H9 (cell line): Measurements from ENCODE around the gene CFAP77. TPM values are rescaled to one million over a fixed set of nuclear protein-coding genes. Genes with fewer than 3 reads are reported as not detected.

Experiments
- DNase-seq: peaks from one replicate; pipeline ENCODE4 v3.0.0-alpha.2; 2017
- H2AFZ ChIP-seq: one replicate; pipeline ENCODE4 v1.6.1; 2013; ENCODE audit warnings: mild to moderate bottlenecking, low read length, control low read depth, moderate library complexity
- H2AK5ac ChIP-seq: 2 replicates; pipeline ENCODE4 v1.6.1; 2013; ENCODE audit warnings: low read length, control low read depth, mixed read lengths; ENCODE audit not compliant: insufficient read length
- H2BK120ac ChIP-seq: one replicate; pipeline ENCODE4 v1.6.1; 2013; ENCODE audit warnings: low read depth, mild to moderate bottlenecking, low read length, control low read depth, inconsistent platforms; ENCODE audit not compliant: poor library complexity, severe bottlenecking
- H2BK12ac ChIP-seq: 2 replicates; pipeline ENCODE4 v1.6.1; 2013; ENCODE audit warnings: low read length, control low read depth, mixed read lengths, low read depth; ENCODE audit not compliant: insufficient read length
- H2BK15ac ChIP-seq: 2 replicates; pipeline ENCODE4 v1.6.1; 2013; ENCODE audit warnings: low read depth, low read length, control low read depth
- H2BK20ac ChIP-seq: one replicate; pipeline ENCODE4 v1.6.1; 2013; ENCODE audit warnings: low read depth, mild to moderate bottlenecking, low read length, control low read depth, inconsistent platforms; ENCODE audit not compliant: poor library complexity, severe bottlenecking
- H2BK5ac ChIP-seq: 2 replicates; pipeline ENCODE4 v1.6.1; 2013; ENCODE audit warnings: low read length, control low read depth, mixed read lengths; ENCODE audit not compliant: insufficient read length
- H3K14ac ChIP-seq: 2 replicates; pipeline ENCODE4 v1.6.1; 2013; ENCODE audit warnings: low read length, control low read depth; ENCODE audit not compliant: insufficient read depth
- H3K18ac ChIP-seq: 2 replicates; pipeline ENCODE4 v1.6.1; 2013; ENCODE audit warnings: low read depth, mild to moderate bottlenecking, mixed read lengths, low read length, control low read depth; ENCODE audit not compliant: insufficient read length
- H3K23ac ChIP-seq: 2 replicates; pipeline ENCODE4 v1.6.1; 2013; ENCODE audit warnings: low read length, control low read depth, mixed read lengths, low read depth; ENCODE audit not compliant: insufficient read length
- H3K23me2 ChIP-seq: 2 replicates; pipeline ENCODE4 v1.6.1; 2013; ENCODE audit warnings: low read depth, mild to moderate bottlenecking, mixed read lengths, low read length, control low read depth; ENCODE audit not compliant: insufficient read length, poor library complexity, severe bottlenecking
- H3K27ac ChIP-seq: 2 replicates; pipeline ENCODE4 v1.5.1; 2013; ENCODE audit warnings: low read length, control low read depth, mixed read lengths, low read depth; ENCODE audit not compliant: insufficient read length
- H3K27me3 ChIP-seq: 2 replicates; pipeline ENCODE4 v1.6.1; 2013; ENCODE audit warnings: low read length, control low read depth, inconsistent platforms; ENCODE audit not compliant: insufficient read depth
- H3K4ac ChIP-seq: 2 replicates; pipeline ENCODE4 v1.6.1; 2013; ENCODE audit warnings: low read depth, mild to moderate bottlenecking, control low read depth, inconsistent platforms, low read length, moderate library complexity
- H3K4me1 ChIP-seq: 2 replicates; pipeline ENCODE4 v1.6.1; 2013; ENCODE audit warnings: low read length, control low read depth, inconsistent platforms; ENCODE audit not compliant: insufficient read depth
- H3K4me2 ChIP-seq: 2 replicates; pipeline ENCODE4 v1.6.1; 2013; ENCODE audit warnings: low read length, control low read depth, mixed read lengths; ENCODE audit not compliant: insufficient read length, insufficient read depth
- H3K56ac ChIP-seq: 2 replicates; pipeline ENCODE4 v1.6.1; 2013; ENCODE audit warnings: low read depth, mild to moderate bottlenecking, mixed read lengths, low read length, control low read depth; ENCODE audit not compliant: insufficient read length
- H3K79me1 ChIP-seq: 2 replicates; pipeline ENCODE4 v1.6.1; 2013; ENCODE audit warnings: low read depth, mild to moderate bottlenecking, moderate library complexity, low read length, control low read depth, inconsistent platforms; ENCODE audit not compliant: insufficient read depth, poor library complexity, severe bottlenecking
- H3K79me2 ChIP-seq: 2 replicates; pipeline ENCODE4 v1.6.1; 2013; ENCODE audit warnings: low read length, control low read depth, inconsistent platforms; ENCODE audit not compliant: insufficient read depth
- H3K9ac ChIP-seq: 2 replicates; pipeline ENCODE4 v1.6.1; 2013; ENCODE audit warnings: low read length, control low read depth, mixed read lengths; ENCODE audit not compliant: insufficient read length; ENCODE audit errors: extremely low read depth
- H3K9me3 ChIP-seq: one replicate; pipeline ENCODE4 v1.6.1; 2013; ENCODE audit warnings: low read depth, low read length, inconsistent platforms; ENCODE audit not compliant: control insufficient read depth
- H3T11ph ChIP-seq: one replicate; pipeline ENCODE4 v1.6.1; 2013; ENCODE audit warnings: mild to moderate bottlenecking, low read length, control low read depth, inconsistent platforms
- H4K20me1 ChIP-seq: one replicate; pipeline ENCODE4 v1.6.1; 2013; ENCODE audit not compliant: control insufficient read depth, insufficient read length, insufficient read depth
- H4K5ac ChIP-seq: 2 replicates; pipeline ENCODE4 v1.6.1; 2013; ENCODE audit warnings: low read depth, mild to moderate bottlenecking, mixed read lengths, low read length, control low read depth; ENCODE audit not compliant: insufficient read length
- H4K8ac ChIP-seq: replicated peaks from 2 replicates; pipeline ENCODE4 v1.6.1; 2013; ENCODE audit warnings: low read length, control low read depth, mixed read lengths, low read depth; ENCODE audit not compliant: insufficient read length
- H4K91ac ChIP-seq: 2 replicates; pipeline ENCODE4 v1.6.1; 2013; ENCODE audit warnings: low read depth, mild to moderate bottlenecking, moderate library complexity, mixed read lengths, low read length, control low read depth; ENCODE audit not compliant: insufficient read length
- H3K27ac Mint-ChIP-seq, 3 experiments: 2 replicates in 2 of 3; 3 replicates in 1 of 3; pipeline ENCODE4 v1.8.0; 2020 to 2021; ENCODE audit warnings: mixed read lengths in 3 of 3, mild to moderate bottlenecking in 1 of 3, moderate library complexity in 1 of 3
- H3K27me3 Mint-ChIP-seq: 2 replicates; pipeline ENCODE4 v1.8.0; 2021; ENCODE audit warnings: low read depth, mild to moderate bottlenecking, moderate library complexity, mixed read lengths
- H3K36me3 Mint-ChIP-seq, 3 experiments: 2 replicates in 2 of 3; 3 replicates in 1 of 3; pipeline ENCODE4 v1.8.0; 2020 to 2021; ENCODE audit warnings: low read depth in 3 of 3, mixed read lengths in 3 of 3; ENCODE audit not compliant: insufficient read depth in 1 of 3
- H3K4me1 Mint-ChIP-seq, 2 experiments: 2 replicates each; pipeline ENCODE4 v1.8.0; 2020; ENCODE audit warnings: mixed read lengths in 2 of 2
- H3K4me3 Mint-ChIP-seq, 2 experiments: 2 replicates in 1 of 2; 3 replicates in 1 of 2; pipeline ENCODE4 v1.8.0; 2020 to 2021; ENCODE audit warnings: mild to moderate bottlenecking in 2 of 2, mixed read lengths in 2 of 2, moderate library complexity in 1 of 2
- H3K9me3 Mint-ChIP-seq, 2 experiments: 2 replicates in 1 of 2; 3 replicates in 1 of 2; pipeline ENCODE4 v1.8.0; 2020; ENCODE audit warnings: mild to moderate bottlenecking in 2 of 2, mixed read lengths in 2 of 2, moderate library complexity in 1 of 2
- WGBS: extraction: QIAGEN DNeasy Blood & Tissue Kit; methylation state at CpG from one replicate; pipeline ENCODE4 v1.1.7; 2013; ENCODE audit warnings: missing lambda C conversion rate, low lambda C conversion rate, mixed read lengths; ENCODE audit not compliant: insufficient read length; ENCODE audit errors: extremely low coverage; 5-methylcytosine and 5-hydroxymethylcytosine counted together
- total RNA-seq: library from RNA; stranded (reverse); gene quantifications from 2 replicates; pipeline ENCODE4 v1.2.1, GENCODE V29; 2021
- TF ChIP-seq, protein P1 (sequence below): fragments of 200-600 bp; sonication (generic); conservative IDR thresholded peaks from 3 replicates; pipeline ENCODE4 v1.8.0; 2021; ENCODE audit warnings: antibody characterized with exemption, mild to moderate bottlenecking

The CFAP77 gene
- total RNA-seq, 1 experiment from 2014 or later: 0.72 TPM

DNA sequence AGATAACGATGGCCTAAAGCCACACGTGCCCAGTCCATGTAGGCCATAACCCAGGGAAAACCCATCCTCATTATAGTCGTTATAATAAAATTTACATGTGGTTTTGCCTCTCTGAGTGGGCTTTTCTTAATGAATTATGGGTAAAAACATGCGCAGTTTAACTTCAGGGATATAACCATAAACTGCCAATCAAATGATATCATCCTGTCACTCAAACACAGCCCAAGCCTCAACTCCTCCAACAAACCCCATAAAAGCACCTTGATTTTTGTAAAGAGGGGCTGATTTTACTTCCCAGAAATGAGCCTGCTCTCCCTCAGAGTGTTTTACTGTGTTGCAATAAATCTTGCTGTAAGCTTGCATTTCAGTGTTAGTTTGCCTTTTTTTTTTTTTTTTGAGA is 39.4 kb upstream of the CFAP77 start:
- H3K4me1 ChIP-seq: no peaks in the 10 kb centered on the region
- no peak overlapping the region for H4K91ac ChIP-seq
- H2BK12ac ChIP-seq: no peak overlapping the region
- no peaks in the 10 kb centered on the region for H4K20me1 ChIP-seq
- H2BK5ac ChIP-seq: no peak overlapping the region
- H3K4ac ChIP-seq: no peak overlapping the region
- Mint-ChIP-seq H3K9me3 (no peaks in the 10 kb centered on the region), H3K27me3 (no peaks in the 10 kb centered on the region; the same call in 1 of the 2 replicates), H3K4me3 (no peak overlapping the region), H3K36me3 (no peaks in the 10 kb centered on the region), H3K27ac (no peak overlapping the region), H3K4me1 (peaks cover 2 to 3% of the 10 kb centered on the region in 2 experiments; a peak in 2 of 4 replicates)
- H2BK120ac ChIP-seq: no peak overlapping the region
- H3K56ac ChIP-seq: no peak overlapping the region
- no peak overlapping the region for H2AK5ac ChIP-seq
- no peak for DNase-seq
- no peak overlapping the region for H2BK15ac ChIP-seq
- no peaks in the 10 kb centered on the region for H3K23me2 ChIP-seq
- H3T11ph ChIP-seq: no peak overlapping the region
- no peak overlapping the region for H3K14ac ChIP-seq
- no peak overlapping the region for H4K8ac ChIP-seq
- no peaks in the 10 kb centered on the region for H3K9me3 ChIP-seq
- no peaks in the 10 kb centered on the region for H3K27me3 ChIP-seq
- WGBS: no CpG with 5 or more reads among the region's 4 CpGs
- no peak overlapping the region for H2BK20ac ChIP-seq
- H3K79me1 ChIP-seq: no peaks in the 10 kb centered on the region
- no peak overlapping the region for H3K4me2 ChIP-seq
- H3K18ac ChIP-seq: no peak overlapping the region
- no peak overlapping the region for H3K23ac ChIP-seq
- H4K5ac ChIP-seq: no peak overlapping the region
- TF ChIP-seq, protein P1, sequence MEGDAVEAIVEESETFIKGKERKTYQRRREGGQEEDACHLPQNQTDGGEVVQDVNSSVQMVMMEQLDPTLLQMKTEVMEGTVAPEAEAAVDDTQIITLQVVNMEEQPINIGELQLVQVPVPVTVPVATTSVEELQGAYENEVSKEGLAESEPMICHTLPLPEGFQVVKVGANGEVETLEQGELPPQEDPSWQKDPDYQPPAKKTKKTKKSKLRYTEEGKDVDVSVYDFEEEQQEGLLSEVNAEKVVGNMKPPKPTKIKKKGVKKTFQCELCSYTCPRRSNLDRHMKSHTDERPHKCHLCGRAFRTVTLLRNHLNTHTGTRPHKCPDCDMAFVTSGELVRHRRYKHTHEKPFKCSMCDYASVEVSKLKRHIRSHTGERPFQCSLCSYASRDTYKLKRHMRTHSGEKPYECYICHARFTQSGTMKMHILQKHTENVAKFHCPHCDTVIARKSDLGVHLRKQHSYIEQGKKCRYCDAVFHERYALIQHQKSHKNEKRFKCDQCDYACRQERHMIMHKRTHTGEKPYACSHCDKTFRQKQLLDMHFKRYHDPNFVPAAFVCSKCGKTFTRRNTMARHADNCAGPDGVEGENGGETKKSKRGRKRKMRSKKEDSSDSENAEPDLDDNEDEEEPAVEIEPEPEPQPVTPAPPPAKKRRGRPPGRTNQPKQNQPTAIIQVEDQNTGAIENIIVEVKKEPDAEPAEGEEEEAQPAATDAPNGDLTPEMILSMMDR: no peak
- no peak overlapping the region for H3K27ac ChIP-seq
- H3K9ac ChIP-seq: no peak overlapping the region
- no peaks in the 10 kb centered on the region for H3K79me2 ChIP-seq
- H2AFZ ChIP-seq: no peak overlapping the region
